Ishikawa (cell line): ENCODE data around the gene ORM1.

Experiments
- TCF12 ChIP-seq: IDR thresholded peaks from 2 replicates; pipeline ENCODE4 v1.6.1; 2012; ENCODE audit warnings: low read depth
- TF ChIP-seq, protein P1 (sequence below): IDR thresholded peaks from 2 replicates; pipeline ENCODE4 v1.6.1; 2012

DNA sequence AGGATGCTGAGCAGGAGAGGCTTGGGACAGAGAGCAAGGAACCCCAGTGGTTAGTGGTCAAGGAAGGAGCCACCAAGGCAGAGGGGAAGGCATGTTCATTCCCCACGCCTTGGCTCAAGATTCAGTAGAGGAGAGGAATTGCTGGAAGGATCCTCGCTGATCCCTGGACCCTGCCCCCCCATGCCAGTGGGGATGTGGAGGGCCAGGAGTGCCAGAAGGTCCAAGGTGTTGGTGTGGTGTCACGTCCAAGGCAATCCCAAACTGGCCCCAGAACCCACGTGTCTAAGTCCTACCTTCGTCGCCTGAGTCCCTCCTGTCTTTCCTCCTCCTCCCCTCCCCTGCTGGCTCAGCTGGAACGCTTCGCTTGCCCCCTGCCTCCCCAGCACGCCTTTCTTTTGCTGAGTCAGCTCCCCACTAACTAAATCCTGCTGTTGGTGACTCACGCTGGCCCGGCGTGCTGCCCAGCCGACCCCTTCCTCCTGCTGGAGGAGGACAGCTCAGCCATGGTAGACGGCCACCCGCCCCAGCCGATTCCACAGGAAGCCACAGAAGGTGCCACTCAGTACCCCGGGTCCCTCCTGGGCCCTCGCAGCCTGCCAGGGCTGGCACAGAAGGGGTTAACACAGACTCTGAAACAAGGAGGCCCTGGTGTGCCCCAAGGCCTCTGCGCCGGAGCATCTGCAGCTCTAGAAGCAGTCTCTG is 37.6 kb upstream of the ORM1 start:
- TF ChIP-seq, protein P1, sequence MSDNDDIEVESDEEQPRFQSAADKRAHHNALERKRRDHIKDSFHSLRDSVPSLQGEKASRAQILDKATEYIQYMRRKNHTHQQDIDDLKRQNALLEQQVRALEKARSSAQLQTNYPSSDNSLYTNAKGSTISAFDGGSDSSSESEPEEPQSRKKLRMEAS: no peak
- no peak for TF ChIP-seq TCF12
